ENCODE results near the gene RIMKLA. TPM values are rescaled to one million over a fixed set of nuclear protein-coding genes. Genes with fewer than 3 reads are reported as not detected.

RIMKLA gene
- total RNA-seq, 2 experiments from 2014 or later = not detected

GRCh38 chr1:42431514-42431913, 50.9 kb downstream of the RIMKLA start:
- intact Hi-C loops (cut with micrococcal nuclease; ENCODE audit: unreplicated experiment) = no loop called here
- no peak overlapping the region for H2AFZ ChIP-seq (ENCODE audit: low read length)
- H3K9me3 ChIP-seq (ENCODE audit: low read length) = no peaks in the 10 kb centered on the region
- no peak overlapping the region for H3K4me2 ChIP-seq (ENCODE audit: low read length)
- H3K4me3 ChIP-seq (ENCODE audit: low read depth, low read length, poor library complexity, severe bottlenecking) = no peak overlapping the region
- no peak for DNase-seq (ENCODE audit: low spot score)
- H3K79me2 ChIP-seq (ENCODE audit: insufficient read depth, low read depth, low read length) = no peaks in the 10 kb centered on the region
- H3K27ac ChIP-seq (ENCODE audit: low read depth, low read length, poor library complexity, severe bottlenecking) = no peak overlapping the region
- POLR2A ChIA-PET = interaction anchor here (0.7 kb wide), 1 partner anchor 313 kb away, joined by 3 read pairs; no protein-coding TSS in a partner anchor
- TF ChIP-seq EZH2phosphoT487 (IDR thresholded peaks at IDR 0.05; ENCODE audit: borderline replicate concordance, low read depth, low read length) (no peak), CTCF (conservative IDR thresholded peaks at IDR 0.05; ENCODE audit: low read length) (no peak)
- H4K20me1 ChIP-seq (ENCODE audit: insufficient read depth, low read length) = no peaks in the 10 kb centered on the region
- CTCF ChIA-PET (ENCODE audit: unreplicated experiment) = no interaction called here
- no peaks in the 10 kb centered on the region for H3K4me1 ChIP-seq (ENCODE audit: insufficient read depth, low read length, poor library complexity, severe bottlenecking)
- no peaks in the 10 kb centered on the region for H3K36me3 ChIP-seq (ENCODE audit: insufficient read depth, low read length)
- no peaks in the 10 kb centered on the region for H3K9me2 ChIP-seq (ENCODE audit: insufficient read depth, low read length)
- no TSS peak for BruUV-seq (replicated peaks)

DNA sequence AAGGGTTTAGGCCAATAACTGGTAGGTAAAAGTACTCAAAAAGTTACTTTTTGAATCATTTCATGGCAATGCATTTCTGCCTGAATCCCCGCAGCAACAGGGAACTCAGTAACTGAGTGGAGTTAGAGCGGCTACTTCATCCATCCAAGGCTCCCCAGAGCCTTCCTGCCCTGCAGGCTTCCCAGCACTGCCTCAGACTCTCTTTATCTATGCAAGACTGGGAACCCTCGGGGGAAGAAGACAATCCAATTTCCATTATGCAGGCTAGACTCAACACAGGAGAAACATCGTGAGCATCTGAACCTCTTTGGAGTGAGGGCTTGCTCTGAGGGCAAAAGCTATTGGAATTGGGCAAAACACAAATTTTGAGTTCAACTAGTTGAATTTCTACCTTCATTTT, 52.1 kb downstream of the RIMKLA start:
- no peak for TF ChIP-seq EZH2phosphoT487 (IDR thresholded peaks at IDR 0.05; ENCODE audit: borderline replicate concordance, low read depth, low read length)
- no peak for TF ChIP-seq CTCF (conservative IDR thresholded peaks at IDR 0.05; ENCODE audit: low read length)
- CTCF ChIA-PET (ENCODE audit: unreplicated experiment) = no interaction called here
- no peaks in the 10 kb centered on the region for H3K36me3 ChIP-seq (ENCODE audit: insufficient read depth, low read length)
- H3K79me2 ChIP-seq (ENCODE audit: insufficient read depth, low read depth, low read length) = no peaks in the 10 kb centered on the region
- POLR2A ChIA-PET = no interaction called here
- no peak overlapping the region for H3K4me2 ChIP-seq (ENCODE audit: low read length)
- H3K9me3 ChIP-seq (ENCODE audit: low read length) = no peaks in the 10 kb centered on the region
- intact Hi-C loops (cut with micrococcal nuclease; ENCODE audit: unreplicated experiment) = no loop called here
- H3K27ac ChIP-seq (ENCODE audit: low read depth, low read length, poor library complexity, severe bottlenecking) = no peak overlapping the region
- H3K9me2 ChIP-seq (ENCODE audit: insufficient read depth, low read length) = no peaks in the 10 kb centered on the region
- H4K20me1 ChIP-seq (ENCODE audit: insufficient read depth, low read length) = no peaks in the 10 kb centered on the region
- H2AFZ ChIP-seq (ENCODE audit: low read length) = no peak overlapping the region
- BruUV-seq (replicated peaks) = no TSS peak
- no peak overlapping the region for H3K4me3 ChIP-seq (ENCODE audit: low read depth, low read length, poor library complexity, severe bottlenecking)
- DNase-seq (ENCODE audit: low spot score) = no peak
- no peaks in the 10 kb centered on the region for H3K4me1 ChIP-seq (ENCODE audit: insufficient read depth, low read length, poor library complexity, severe bottlenecking)

GRCh38 chr1:42433369-42433768, 52.8 kb downstream of the RIMKLA start:
- no peak overlapping the region for H2AFZ ChIP-seq (ENCODE audit: low read length)
- H3K9me2 ChIP-seq (ENCODE audit: insufficient read depth, low read length) = no peaks in the 10 kb centered on the region
- H3K4me3 ChIP-seq (ENCODE audit: low read depth, low read length, poor library complexity, severe bottlenecking) = no peak overlapping the region
- no peak overlapping the region for H3K27ac ChIP-seq (ENCODE audit: low read depth, low read length, poor library complexity, severe bottlenecking)
- H3K36me3 ChIP-seq (ENCODE audit: insufficient read depth, low read length) = no peaks in the 10 kb centered on the region
- POLR2A ChIA-PET = no interaction called here
- H3K4me1 ChIP-seq (ENCODE audit: insufficient read depth, low read length, poor library complexity, severe bottlenecking) = no peaks in the 10 kb centered on the region
- BruUV-seq (replicated peaks) = no TSS peak
- no peaks in the 10 kb centered on the region for H3K79me2 ChIP-seq (ENCODE audit: insufficient read depth, low read depth, low read length)
- CTCF ChIA-PET (ENCODE audit: unreplicated experiment) = interaction anchor here (0.5 kb wide), 1 partner anchor 207 kb away, joined by 5 read pairs; no protein-coding TSS in a partner anchor
- TF ChIP-seq CTCF (conservative IDR thresholded peaks at IDR 0.05; ENCODE audit: low read length) (no peak), EZH2phosphoT487 (IDR thresholded peaks at IDR 0.05; ENCODE audit: borderline replicate concordance, low read depth, low read length) (no peak)
- H3K9me3 ChIP-seq (ENCODE audit: low read length) = no peaks in the 10 kb centered on the region
- no peaks in the 10 kb centered on the region for H4K20me1 ChIP-seq (ENCODE audit: insufficient read depth, low read length)
- no peak overlapping the region for H3K4me2 ChIP-seq (ENCODE audit: low read length)
- intact Hi-C loops (cut with micrococcal nuclease; ENCODE audit: unreplicated experiment) = no loop called here
- no peak for DNase-seq (ENCODE audit: low spot score)
